GM19328 (cell line): Measurements from ENCODE around the gene RASA1.

Experiments
- ATAC-seq: cut with Tn5 transposase; IDR thresholded peaks from one replicate; pipeline ENCODE4 v1.9.1; 2021; ENCODE audit warnings: mild to moderate bottlenecking, moderate library complexity; ENCODE audit not compliant: unreplicated experiment

The RASA1 gene

GRCh38 chr5:87359106-87359505 is 91.4 kb downstream of the RASA1 start:
- no peak for ATAC-seq

GRCh38 chr5:87360132-87360531 is 92.4 kb downstream of the RASA1 start:
- ATAC-seq = no peak

- ATAC-seq = no peak
These were observed 93.4 kb downstream of the RASA1 start for GRCh38 chr5:87361031-87361445.

- ATAC-seq = no peak
These were observed 94.0 kb downstream of the RASA1 start for GRCh38 chr5:87361536-87362213.

GRCh38 chr5:87367243-87367642 is 99.6 kb downstream of the RASA1 start:
- no peak for ATAC-seq

GRCh38 chr5:87368601-87369000 is 100.9 kb downstream of the RASA1 start:
- no peak for ATAC-seq

GRCh38 chr5:87369431-87369830 is 101.7 kb downstream of the RASA1 start:
- no peak for ATAC-seq

- no peak for ATAC-seq
These were observed 105.0 kb downstream of the RASA1 start for GRCh38 chr5:87372705-87373104.

- no peak for ATAC-seq
These were observed 114.5 kb downstream of the RASA1 start for GRCh38 chr5:87382224-87382623.

- no peak for ATAC-seq
These were observed 115.5 kb downstream of the RASA1 start for GRCh38 chr5:87383216-87383615.

GRCh38 chr5:87385802-87386201 is 118.1 kb downstream of the RASA1 start:
- ATAC-seq = no peak

- no peak for ATAC-seq
These were observed 120.4 kb downstream of the RASA1 start for GRCh38 chr5:87388129-87388528.

- no peak for ATAC-seq
These were observed 121.8 kb downstream of the RASA1 start for GRCh38 chr5:87389296-87390034.

GRCh38 chr5:87390075-87390474 is 122.4 kb downstream of the RASA1 start:
- ATAC-seq = no peak

- no peak for ATAC-seq
These were observed 123.0 kb downstream of the RASA1 start for GRCh38 chr5:87390576-87391199.

- ATAC-seq = no peak
These were observed 124.5 kb downstream of the RASA1 start for GRCh38 chr5:87392170-87392569.

- no peak for ATAC-seq
These were observed 125.1 kb downstream of the RASA1 start for GRCh38 chr5:87392801-87393200.

- no peak for ATAC-seq
These were observed 125.6 kb downstream of the RASA1 start for GRCh38 chr5:87393331-87393730.

GRCh38 chr5:87394411-87395165 is 126.9 kb downstream of the RASA1 start:
- no peak for ATAC-seq

- no peak for ATAC-seq
These were observed 131.4 kb downstream of the RASA1 start for GRCh38 chr5:87398981-87399614.

GRCh38 chr5:87399720-87400119 is 132.0 kb downstream of the RASA1 start:
- ATAC-seq = no peak
